Left renal pelvis (tissue), 4 donors: Measurements from ENCODE around the gene PRR30. TPM values are rescaled to one million over a fixed set of nuclear protein-coding genes. Genes with fewer than 3 reads are reported as not detected.

Experiments
- DNase-seq, 4 donors: peaks; one replicate each; pipeline ENCODE4 v3.0.0-alpha.2; 2013; ENCODE audit warnings: low read depth in 4 of 4, low spot score in 3 of 4
- polyA plus RNA-seq, 4 donors: library from polyadenylated mRNA; unstranded; fragments of 120-200 nt; gene quantifications; one replicate each; pipeline ENCODE4 v1.2.1, GENCODE V29; 2013; ENCODE audit not compliant: insufficient read length in 4 of 4

Gene PRR30
- polyA plus RNA-seq, 4 donors = not detected

DNA sequence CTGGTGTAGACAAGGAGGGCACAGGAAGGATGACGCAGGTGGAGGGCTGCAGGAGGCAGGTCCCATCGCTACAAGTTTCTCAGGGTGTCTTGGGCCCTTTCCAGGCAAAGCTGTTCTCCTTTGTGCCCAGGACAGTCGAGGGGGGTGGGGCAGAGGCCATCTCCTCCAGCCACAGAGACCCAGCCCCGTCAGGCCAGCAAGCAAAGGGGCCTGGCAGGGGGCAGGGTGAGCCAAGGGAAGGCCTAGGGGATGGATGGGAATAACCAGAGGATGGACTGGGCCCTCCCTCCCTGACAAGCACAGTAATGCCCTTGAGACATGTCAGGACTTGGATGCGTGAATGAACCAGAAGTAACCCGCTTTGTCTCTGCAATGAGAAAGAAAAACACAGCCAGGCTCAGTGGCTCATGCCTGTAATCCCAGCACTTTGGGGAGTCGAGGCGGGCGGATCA is 15.9 kb upstream of the PRR30 start:
- no peak for DNase-seq

- peak in 3 of 4 donors; percentile 10 to 33 (median 16) for DNase-seq
Observed at GRCh38 chr2:27154488-27154887, 15.3 kb upstream of the PRR30 start.

DNA sequence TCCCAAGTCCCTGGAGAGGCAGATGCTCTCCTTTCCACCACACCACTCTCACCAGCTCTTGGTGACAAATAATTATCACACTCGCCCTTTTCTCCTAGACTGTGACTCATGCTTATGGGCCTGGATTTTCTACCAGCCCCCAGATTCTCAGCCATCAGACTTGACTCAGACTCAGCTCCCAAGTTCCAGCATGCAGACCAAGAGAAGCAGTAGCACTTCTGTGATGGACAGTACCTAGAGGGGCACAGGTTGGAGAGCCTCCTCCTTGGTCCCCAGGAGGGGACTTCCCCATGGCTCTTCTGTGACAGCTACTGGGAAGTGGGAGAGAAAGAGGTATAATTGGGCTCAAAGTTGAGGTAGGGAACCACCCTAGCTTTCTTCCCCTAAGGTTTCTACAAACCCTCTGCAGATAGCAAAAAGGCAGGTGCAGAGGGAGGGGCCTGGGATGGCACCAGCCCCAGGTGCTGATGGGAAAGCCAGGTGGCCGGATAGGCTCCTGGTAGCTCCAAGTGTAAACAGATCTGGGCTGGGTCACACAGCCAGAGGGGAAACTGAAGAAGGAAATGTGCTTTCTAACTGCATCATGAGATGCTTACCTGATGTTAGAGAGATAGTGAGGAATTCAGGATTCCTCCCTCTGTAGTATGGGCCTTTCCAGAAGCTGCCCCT is 13.7 kb upstream of the PRR30 start:
- DNase-seq = no peak

- DNase-seq = no peak
Observed at GRCh38 chr2:27152102-27152795, 13.0 kb upstream of the PRR30 start.

DNA sequence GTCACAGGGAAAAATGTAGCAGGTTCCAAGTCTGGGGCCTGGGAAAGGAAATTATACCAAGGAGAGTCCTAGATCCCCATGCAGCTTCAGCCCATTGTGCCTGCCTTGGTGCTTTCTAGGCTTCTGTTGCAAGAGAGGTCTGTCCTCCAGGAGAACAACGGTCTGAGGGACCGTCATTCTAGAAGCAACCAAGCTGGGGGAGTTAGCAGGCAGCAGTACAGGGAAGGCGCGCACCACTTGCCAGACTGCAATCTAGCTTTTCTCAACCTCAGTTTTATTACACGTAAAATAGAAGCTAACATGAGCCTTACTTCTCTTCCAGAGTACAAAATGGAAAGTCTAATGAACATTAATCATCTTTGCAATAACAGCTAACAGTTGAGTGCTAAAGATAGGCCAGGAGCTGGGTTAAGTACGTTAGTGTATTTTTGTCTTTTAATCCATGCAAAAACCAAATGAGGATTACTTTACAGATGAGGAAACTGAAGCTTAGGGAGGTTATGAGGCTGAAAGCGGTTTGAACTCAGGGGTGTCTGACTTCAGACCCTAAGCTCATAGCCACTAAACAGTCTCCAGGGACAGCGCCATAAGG is 11.5 kb upstream of the PRR30 start:
- DNase-seq = no peak

GRCh38 chr2:27149570-27150405 is 10.6 kb upstream of the PRR30 start:
- DNase-seq = no peak

GRCh38 chr2:27148801-27149439 is 9.7 kb upstream of the PRR30 start, which contains the start of gene TCF23:
Gene TCF23 (plus strand): TSS chr2:27149004. CDS start chr2:27149134, 130 bp downstream.
- DNase-seq = peak in 1 of 4 donors; percentile 14

- DNase-seq = no peak
Observed at GRCh38 chr2:27147935-27148334, 8.7 kb upstream of the PRR30 start.

DNA sequence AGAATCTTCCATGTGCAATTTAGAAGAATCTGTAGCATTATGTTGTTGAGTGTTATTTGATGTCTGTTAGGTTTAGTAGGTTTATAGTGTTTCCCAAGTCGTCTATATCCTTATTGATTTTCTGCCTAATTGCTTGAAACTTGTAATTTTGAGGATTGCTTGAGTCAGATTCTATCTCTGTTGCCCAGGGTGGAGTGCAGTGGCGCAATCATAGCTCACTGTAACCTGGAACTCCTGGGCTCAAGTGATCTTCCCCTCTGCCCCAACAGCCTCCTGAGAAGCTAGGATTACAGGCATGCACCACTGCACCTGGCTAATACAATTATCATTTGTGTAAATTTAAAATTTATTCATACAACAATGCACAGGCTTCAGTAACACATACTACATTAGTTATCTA is 6.5 kb upstream of the PRR30 start:
- no peak for DNase-seq

DNA sequence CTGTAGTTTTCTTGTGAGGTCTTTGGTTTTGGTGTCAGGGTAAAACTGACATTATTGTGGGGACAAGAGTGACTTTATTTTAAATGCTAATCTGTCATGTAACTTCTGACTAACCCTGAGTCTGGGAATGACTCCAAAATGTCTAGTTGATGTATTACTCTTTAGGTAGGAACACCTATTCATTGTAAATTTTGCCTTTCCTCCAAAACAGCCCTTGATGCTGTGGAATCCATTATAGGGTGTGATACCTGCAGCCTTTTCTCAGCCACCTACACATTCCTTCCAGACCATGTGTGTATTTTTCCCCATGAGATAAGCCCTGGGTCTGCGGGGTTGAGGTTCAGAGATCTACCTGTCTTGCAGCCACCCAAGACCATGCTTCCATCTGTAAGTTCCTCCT is 4.1 kb upstream of the PRR30 start:
- DNase-seq = no peak

GRCh38 chr2:27138111-27138510 is 1.1 kb downstream of the PRR30 start:
- no peak for DNase-seq

DNA sequence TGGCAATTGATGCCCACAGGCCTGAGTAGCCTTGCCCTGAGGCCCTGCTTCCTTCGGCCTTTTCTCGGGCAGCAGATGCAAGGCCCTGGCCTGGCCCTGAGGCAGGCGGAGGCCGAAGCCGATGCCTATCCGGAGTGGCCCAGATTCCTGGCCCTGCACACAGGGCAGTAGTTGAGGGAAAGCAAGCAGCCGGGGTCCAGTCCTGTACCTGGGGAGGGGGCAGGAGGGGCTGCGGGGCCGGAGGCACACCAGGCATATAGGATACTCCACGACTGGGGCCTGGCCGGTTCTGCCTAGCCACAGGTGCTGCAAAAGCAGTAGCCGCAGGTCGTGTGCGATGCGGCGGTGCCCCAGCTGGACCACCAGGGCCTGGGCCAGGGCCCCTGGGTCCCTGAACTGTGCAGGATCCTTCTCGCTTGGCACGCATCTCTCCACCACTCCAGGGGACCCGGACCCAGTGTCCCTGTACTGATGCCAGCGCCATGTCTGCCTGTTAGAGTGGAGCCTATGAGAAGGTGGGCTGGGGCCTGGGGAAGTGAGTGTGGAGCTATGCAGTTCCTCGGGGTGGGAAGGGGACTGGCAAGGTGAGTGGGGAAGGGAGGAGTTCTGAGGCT is 1.8 kb downstream of the PRR30 start:
- no peak for DNase-seq

- DNase-seq = no peak
Observed at GRCh38 chr2:27136751-27137150, 2.5 kb downstream of the PRR30 start.

DNA sequence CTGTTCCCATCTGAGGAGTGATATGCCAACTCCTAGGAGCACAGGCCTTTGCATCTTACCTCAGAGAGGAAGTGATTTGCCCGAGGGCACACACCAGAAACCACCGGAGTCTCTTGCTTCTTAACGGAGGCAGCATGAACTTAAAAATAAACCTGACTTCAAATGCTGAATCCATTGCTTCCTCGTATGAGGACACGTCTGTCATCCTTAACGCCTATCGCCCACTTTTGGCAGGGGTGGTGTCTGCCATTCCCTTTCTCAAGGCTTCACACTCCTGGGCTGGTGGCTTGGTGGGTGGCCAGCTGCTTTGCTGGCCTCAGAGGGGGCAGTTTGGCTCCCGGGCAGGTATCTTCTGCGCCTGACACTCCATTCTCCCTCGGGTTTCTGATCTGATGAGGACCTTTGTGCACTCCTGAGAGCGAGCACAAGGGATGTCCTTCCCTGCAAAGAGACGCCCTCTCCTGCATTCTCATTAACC is 3.7 kb downstream of the PRR30 start:
- DNase-seq = no peak

DNA sequence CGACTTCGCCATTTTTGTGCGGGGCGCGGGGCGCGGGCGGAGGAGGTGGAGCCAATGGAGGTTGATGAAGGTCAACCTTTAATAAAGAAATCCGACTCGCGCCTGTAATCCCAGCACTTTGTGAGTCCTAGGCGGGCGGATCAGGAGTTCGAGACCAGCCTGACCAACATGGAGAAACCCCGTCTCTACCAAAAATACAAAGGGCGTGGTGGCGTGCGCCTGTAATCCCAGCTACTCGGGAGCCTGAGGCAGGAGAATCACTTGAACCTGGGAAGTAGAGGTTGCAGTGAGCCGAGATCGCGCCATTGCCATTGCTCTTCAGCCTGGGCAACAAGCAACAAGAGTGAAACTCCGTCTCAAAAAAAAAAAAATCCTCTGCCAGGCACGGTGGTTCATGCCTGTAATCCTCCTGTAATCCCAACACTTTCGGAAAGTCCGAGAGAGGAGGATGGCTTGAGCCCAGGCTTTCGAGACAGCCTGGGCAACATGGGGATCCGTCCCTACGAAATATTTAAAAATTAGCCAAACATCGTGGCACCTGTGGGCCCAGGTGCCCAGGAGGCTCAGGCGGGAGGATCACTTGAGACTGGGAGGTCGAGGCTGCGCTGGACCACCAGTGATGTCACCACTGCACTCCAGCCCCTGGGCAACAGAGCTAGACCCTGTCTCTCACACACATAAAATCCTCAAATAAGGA is 4.3 kb downstream of the PRR30 start:
- DNase-seq = no peak

DNA sequence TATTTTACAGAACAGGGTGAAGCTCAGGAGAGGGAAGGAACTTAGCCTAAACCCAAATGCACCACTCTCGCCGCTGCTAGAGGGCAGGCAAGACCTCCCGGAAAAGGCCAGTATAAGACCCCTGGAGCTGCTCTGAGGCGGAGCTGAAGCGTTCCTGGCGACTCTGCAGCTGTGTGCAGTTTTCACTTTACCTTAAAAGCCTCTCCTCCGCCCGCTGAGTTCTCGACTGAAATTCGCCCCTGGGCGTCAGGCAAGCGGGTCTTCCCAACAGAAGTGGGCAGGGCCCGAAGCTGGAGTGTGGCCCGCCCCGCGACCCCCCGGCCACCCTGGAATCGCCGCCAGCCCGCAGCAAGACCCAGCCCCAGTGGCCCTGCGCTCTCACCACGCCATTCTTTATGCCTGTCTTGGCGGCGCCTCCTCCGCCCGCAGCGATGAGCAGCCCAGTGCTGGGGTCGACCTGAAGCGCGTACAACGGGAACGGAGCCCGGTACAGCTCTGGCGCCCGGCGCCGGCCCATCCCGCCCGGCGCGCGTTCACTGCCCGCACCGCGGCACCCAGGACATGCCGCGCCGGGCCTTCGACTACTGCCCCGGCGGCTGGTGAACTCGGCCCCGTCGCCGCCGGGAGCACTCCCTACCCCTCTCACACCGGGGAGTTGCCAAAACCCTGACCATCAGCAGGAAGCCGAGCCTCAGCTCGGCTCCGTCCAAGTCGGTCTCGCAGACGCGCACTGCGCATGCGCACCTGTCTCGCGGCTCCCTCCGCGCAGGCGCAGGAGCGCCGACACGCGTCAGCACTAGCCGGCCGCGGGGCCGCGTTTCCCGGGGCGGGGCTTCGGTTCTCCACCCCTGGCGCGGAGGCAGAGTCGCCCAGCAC is 5.1 kb downstream of the PRR30 start, which contains the start of gene PREB:
Gene PREB, minus strand, starts transcription at position 732 of the 876 bp plus-strand sequence. Its CDS starts 215 bp downstream, at position 517.
- DNase-seq = peak; percentile 89 to 94 (median 94)

DNA sequence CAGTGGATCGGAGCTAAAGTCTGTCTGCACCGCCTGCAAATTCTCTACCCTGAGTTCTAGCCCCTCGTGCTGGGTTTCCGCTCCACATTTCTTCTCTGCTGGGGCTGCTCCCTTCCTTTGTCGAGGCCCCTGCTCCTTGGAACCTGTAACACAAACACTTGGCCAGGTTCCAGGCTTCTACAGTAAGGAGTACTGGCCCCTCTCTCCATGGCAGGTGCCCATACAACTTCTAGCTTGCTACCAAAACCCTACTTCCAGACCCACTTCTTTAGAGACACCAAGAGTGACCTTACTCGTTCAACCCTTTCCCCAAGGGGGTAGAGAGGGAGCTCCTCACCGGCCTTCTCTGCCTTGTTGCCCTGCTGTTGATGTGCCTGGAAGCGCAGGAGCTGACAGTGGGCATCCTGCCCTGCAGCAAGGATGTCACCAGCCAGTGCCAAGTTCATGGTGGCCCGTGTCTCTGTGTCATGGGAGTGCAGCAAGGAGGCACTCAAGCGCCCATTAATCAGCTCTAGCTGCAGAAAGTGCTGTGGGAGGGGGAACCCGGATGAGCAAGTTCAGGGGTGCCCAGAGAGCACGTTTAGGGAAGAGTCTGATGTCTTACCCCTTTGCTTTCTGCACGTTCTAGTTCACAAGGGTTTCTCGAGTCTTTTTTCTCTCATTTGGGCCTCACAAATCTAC is 5.9 kb downstream of the PRR30 start:
- DNase-seq = no peak

GRCh38 chr2:27131429-27131828 is 7.8 kb downstream of the PRR30 start:
- no peak for DNase-seq
